Astrocyte (in vitro differentiated cells and primary cell): ENCODE measurements around the gene TOMM40L. TPM values are rescaled to one million over a fixed set of nuclear protein-coding genes. Genes with fewer than 3 reads are reported as not detected.

Experiments used
- DNase-seq: peaks from one replicate; pipeline ENCODE4 v3.0.0-alpha.2; 2010; ENCODE audit warnings: low read depth
- FAIRE-seq: peaks from 2 replicates; lab custom pipeline; 2011; peaks lifted over from hg19 to GRCh38; lab: Jason Lieb, UNC
- H2AFZ ChIP-seq: 2 replicates; pipeline ENCODE4 v1.6.0; 2012; ENCODE audit warnings: low read depth, low read length, inconsistent platforms
- H3K27ac ChIP-seq: 2 replicates; pipeline ENCODE4 v1.5.1; 2011; ENCODE audit warnings: low read depth, low read length, inconsistent platforms
- H3K27me3 ChIP-seq: 2 replicates; pipeline ENCODE4 v1.6.0; 2011; ENCODE audit warnings: low read length, inconsistent platforms; ENCODE audit not compliant: insufficient read depth
- H3K36me3 ChIP-seq: 2 replicates; pipeline ENCODE4 v1.5.1; 2011; ENCODE audit warnings: low read length, inconsistent platforms; ENCODE audit not compliant: insufficient read depth
- H3K4me1 ChIP-seq: 2 replicates; pipeline ENCODE4 v1.5.1; 2011; ENCODE audit warnings: low read length, inconsistent platforms; ENCODE audit not compliant: insufficient read depth
- H3K4me2 ChIP-seq: 2 replicates; pipeline ENCODE4 v1.6.0; 2012; ENCODE audit warnings: low read length, inconsistent platforms
- H3K4me3 ChIP-seq: 2 replicates; pipeline ENCODE4 v1.5.1; 2011; ENCODE audit warnings: low read depth, mild to moderate bottlenecking, low read length, inconsistent platforms; ENCODE audit not compliant: insufficient read depth
- H3K79me2 ChIP-seq: 2 replicates; pipeline ENCODE4 v1.6.0; 2012; ENCODE audit warnings: mild to moderate bottlenecking, low read length, inconsistent platforms; ENCODE audit not compliant: insufficient read depth
- H3K9ac ChIP-seq: 2 replicates; pipeline ENCODE4 v1.6.0; 2012; ENCODE audit warnings: mild to moderate bottlenecking, low read length, inconsistent platforms
- H3K9me3 ChIP-seq: 2 replicates; pipeline ENCODE4 v1.5.1; 2012; ENCODE audit warnings: low read depth, mild to moderate bottlenecking, low read length, inconsistent platforms; ENCODE audit not compliant: insufficient read depth
- H4K20me1 ChIP-seq: 2 replicates; pipeline ENCODE4 v1.6.0; 2012; ENCODE audit warnings: low read length, inconsistent platforms; ENCODE audit not compliant: insufficient read depth
- H3K27ac Mint-ChIP-seq: one replicate; pipeline ENCODE4 v1.8.0; 2021; ENCODE audit warnings: mild to moderate bottlenecking, mixed read lengths; ENCODE audit not compliant: unreplicated experiment
- H3K27me3 Mint-ChIP-seq: one replicate; pipeline ENCODE4 v1.8.0; 2021; ENCODE audit warnings: low read depth, mixed read lengths; ENCODE audit not compliant: unreplicated experiment
- H3K36me3 Mint-ChIP-seq: one replicate; pipeline ENCODE4 v1.8.0; 2021; ENCODE audit warnings: low read depth, mixed read lengths; ENCODE audit not compliant: unreplicated experiment
- H3K4me1 Mint-ChIP-seq: one replicate; pipeline ENCODE4 v1.8.0; 2021; ENCODE audit warnings: low read depth, mixed read lengths; ENCODE audit not compliant: unreplicated experiment
- H3K4me3 Mint-ChIP-seq: one replicate; pipeline ENCODE4 v1.8.0; 2021; ENCODE audit warnings: mild to moderate bottlenecking, moderate library complexity, mixed read lengths; ENCODE audit not compliant: unreplicated experiment
- H3K9me3 Mint-ChIP-seq: one replicate; pipeline ENCODE4 v1.8.0; 2021; ENCODE audit warnings: mild to moderate bottlenecking, mixed read lengths; ENCODE audit not compliant: unreplicated experiment
- CTCF ChIP-seq: IDR thresholded peaks from 2 replicates; pipeline ENCODE4 v1.5.1; 2011; ENCODE audit warnings: low read depth, mild to moderate bottlenecking, inconsistent platforms, low read length, moderate library complexity; ENCODE audit not compliant: insufficient read depth
- EZH2 ChIP-seq: IDR thresholded peaks from 2 replicates; pipeline ENCODE4 v1.6.1; 2012; ENCODE audit warnings: mild to moderate bottlenecking, low read length, inconsistent platforms; ENCODE audit not compliant: insufficient read depth
- total RNA-seq: library from RNA; stranded (reverse); gene quantifications from 2 replicates; pipeline ENCODE4 v1.2.1, GENCODE V29; 2021

TOMM40L gene
- total RNA-seq, 1 donor from 2014 or later, result 12.0 TPM

- Mint-ChIP-seq H3K27me3 (peaks cover 4% of the 10 kb centered on the region), H3K36me3 (peaks cover 2% of the 10 kb centered on the region), H3K4me1 (peaks cover 14% of the 10 kb centered on the region), H3K9me3 (peaks cover 2% of the 10 kb centered on the region), H3K27ac (peak overlapping the region; percentile 29), H3K4me3 (no peak overlapping the region)
- no peak overlapping the region for H3K27ac ChIP-seq
- no peaks in the 10 kb centered on the region for H3K36me3 ChIP-seq
- peaks cover 5% of the 10 kb centered on the region for H3K4me1 ChIP-seq
- no peaks in the 10 kb centered on the region for H4K20me1 ChIP-seq
- DNase-seq (no peak), FAIRE-seq (no peak)
- no peaks in the 10 kb centered on the region for H3K79me2 ChIP-seq
- H3K9me3 ChIP-seq, result no peaks in the 10 kb centered on the region
- H3K9ac ChIP-seq, result no peak overlapping the region
- TF ChIP-seq EZH2, result no peak
- TF ChIP-seq CTCF, result no peak
- H2AFZ ChIP-seq, result peak overlapping the region; percentile 43
- no peaks in the 10 kb centered on the region for H3K27me3 ChIP-seq
- no peak overlapping the region for H3K4me2 ChIP-seq
- no peak overlapping the region for H3K4me3 ChIP-seq
These were observed 40.0 kb upstream of the TOMM40L start for GRCh38 chr1:161185732-161186311.

GRCh38 chr1:161187311-161187710, 38.5 kb upstream of the TOMM40L start:
- Mint-ChIP-seq H3K9me3 (peaks cover 2% of the 10 kb centered on the region), H3K36me3 (peaks cover 2% of the 10 kb centered on the region), H3K27ac (no peak overlapping the region), H3K4me1 (peaks cover 10% of the 10 kb centered on the region), H3K27me3 (peaks cover 6% of the 10 kb centered on the region), H3K4me3 (no peak overlapping the region)
- Histone ChIP-seq H3K4me1 (peaks cover 2% of the 10 kb centered on the region), H3K27ac (no peak overlapping the region), H3K4me3 (no peak overlapping the region), H3K27me3 (no peaks in the 10 kb centered on the region), H3K9ac (no peak overlapping the region), H3K36me3 (no peaks in the 10 kb centered on the region), H3K9me3 (no peaks in the 10 kb centered on the region), H3K4me2 (no peak overlapping the region), H3K79me2 (no peaks in the 10 kb centered on the region), H2AFZ (no peak overlapping the region), H4K20me1 (no peaks in the 10 kb centered on the region)
- no peak for FAIRE-seq
- no peak for DNase-seq
- no peak for TF ChIP-seq EZH2
- TF ChIP-seq CTCF, result no peak

GRCh38 chr1:161188381-161188780, 37.5 kb upstream of the TOMM40L start:
- Mint-ChIP-seq H3K36me3 (peaks cover 2% of the 10 kb centered on the region), H3K27ac (no peak overlapping the region), H3K27me3 (peaks cover 6% of the 10 kb centered on the region), H3K4me3 (no peak overlapping the region), H3K4me1 (peaks cover 13% of the 10 kb centered on the region), H3K9me3 (peaks cover 2% of the 10 kb centered on the region)
- DNase-seq (no peak), FAIRE-seq (no peak)
- Histone ChIP-seq H3K4me1 (no peaks in the 10 kb centered on the region), H3K27me3 (no peaks in the 10 kb centered on the region), H2AFZ (no peak overlapping the region), H3K36me3 (no peaks in the 10 kb centered on the region), H3K9ac (no peak overlapping the region), H3K27ac (no peak overlapping the region), H3K9me3 (no peaks in the 10 kb centered on the region), H3K4me3 (no peak overlapping the region), H3K79me2 (no peaks in the 10 kb centered on the region), H4K20me1 (no peaks in the 10 kb centered on the region), H3K4me2 (no peak overlapping the region)
- no peak for TF ChIP-seq CTCF
- no peak for TF ChIP-seq EZH2
